ENCODE results near the gene IFT27. TPM values are rescaled to one million over a fixed set of nuclear protein-coding genes. Genes with fewer than 3 reads are reported as not detected.

Gene IFT27
- total RNA-seq, 4 donors from 2014 or later = 5.8 to 22.7 (median 12.9) TPM

DNA sequence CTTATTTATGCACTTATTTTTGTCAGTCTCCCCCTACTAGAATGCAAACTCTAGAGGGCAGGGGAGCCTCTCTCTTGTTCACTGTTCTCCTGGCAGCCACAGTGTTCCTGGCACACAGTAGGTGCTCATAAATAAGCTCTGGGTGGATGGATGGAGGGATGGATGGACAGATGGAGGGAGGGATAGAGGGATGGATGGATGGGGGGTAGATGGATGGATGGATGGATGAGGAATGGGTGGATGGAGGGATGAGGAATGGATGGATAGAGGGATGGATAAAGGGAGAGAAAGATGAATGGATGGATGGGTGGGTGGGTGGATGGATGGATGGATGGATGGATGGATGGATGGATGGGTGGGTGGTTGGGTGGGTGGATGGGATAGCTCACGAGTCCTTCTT is 27.4 kb upstream of the IFT27 start:
- TF ChIP-seq POLR2A (IDR thresholded peaks at IDR 0.05) (no peak), EP300 (IDR thresholded peaks at IDR 0.05; ENCODE audit: low read depth) (no peak), POLR2AphosphoS5 (IDR thresholded peaks at IDR 0.05) (no peak)
- TF ChIP-seq, protein P1, sequence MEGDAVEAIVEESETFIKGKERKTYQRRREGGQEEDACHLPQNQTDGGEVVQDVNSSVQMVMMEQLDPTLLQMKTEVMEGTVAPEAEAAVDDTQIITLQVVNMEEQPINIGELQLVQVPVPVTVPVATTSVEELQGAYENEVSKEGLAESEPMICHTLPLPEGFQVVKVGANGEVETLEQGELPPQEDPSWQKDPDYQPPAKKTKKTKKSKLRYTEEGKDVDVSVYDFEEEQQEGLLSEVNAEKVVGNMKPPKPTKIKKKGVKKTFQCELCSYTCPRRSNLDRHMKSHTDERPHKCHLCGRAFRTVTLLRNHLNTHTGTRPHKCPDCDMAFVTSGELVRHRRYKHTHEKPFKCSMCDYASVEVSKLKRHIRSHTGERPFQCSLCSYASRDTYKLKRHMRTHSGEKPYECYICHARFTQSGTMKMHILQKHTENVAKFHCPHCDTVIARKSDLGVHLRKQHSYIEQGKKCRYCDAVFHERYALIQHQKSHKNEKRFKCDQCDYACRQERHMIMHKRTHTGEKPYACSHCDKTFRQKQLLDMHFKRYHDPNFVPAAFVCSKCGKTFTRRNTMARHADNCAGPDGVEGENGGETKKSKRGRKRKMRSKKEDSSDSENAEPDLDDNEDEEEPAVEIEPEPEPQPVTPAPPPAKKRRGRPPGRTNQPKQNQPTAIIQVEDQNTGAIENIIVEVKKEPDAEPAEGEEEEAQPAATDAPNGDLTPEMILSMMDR (IDR thresholded peaks at IDR 0.05) = no peak
- in situ Hi-C loops (cut with MboI; ENCODE audit: low pct_ligation_motif_present in 1 of 4, low pct_unique_long_range_greater_than_20kb in 1 of 4, low sequenced_read_pairs in 3 of 4) (no loop called here), intact Hi-C loops (cut with DNase I; ENCODE audit: low total_unique reads) (no loop called here)
- no peaks in the 10 kb centered on the region for H3K9me3 ChIP-seq
- H3K27me3 ChIP-seq = peaks cover 11% of the 10 kb centered on the region
- H3K4me1 ChIP-seq = no peaks in the 10 kb centered on the region
- DNase-seq = no peak
- H3K36me3 ChIP-seq = no peaks in the 10 kb centered on the region
- H3K27ac ChIP-seq = no peak overlapping the region
- no peak overlapping the region for H3K4me3 ChIP-seq
- 33% methylated on average over 1 of the region's 1 CpG; no CpG with 5 or more reads in 1 of the 2 donors for WGBS, 2 donors (ENCODE audit: low coverage in 1 of 2)

DNA sequence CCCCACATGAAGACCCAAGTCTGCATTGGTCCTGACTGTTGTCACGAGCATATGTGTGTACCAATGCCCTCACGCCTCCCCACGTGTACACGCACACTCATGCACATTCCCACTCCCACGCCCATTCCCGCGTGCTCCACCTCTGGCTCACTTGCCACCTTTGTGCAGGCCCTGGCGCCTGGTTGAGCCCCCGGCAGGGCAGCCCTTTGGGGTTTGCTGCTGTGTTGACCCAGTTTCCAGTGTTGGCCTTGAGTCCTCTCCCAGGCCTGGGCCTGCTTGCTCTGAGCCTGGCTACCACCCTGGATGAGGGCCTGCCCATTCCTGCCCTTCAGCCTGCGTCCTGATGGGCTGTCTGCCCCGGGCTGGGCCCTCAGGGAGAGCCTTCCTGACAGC is 22.8 kb upstream of the IFT27 start:
- Histone ChIP-seq H3K9me3 (no peaks in the 10 kb centered on the region), H3K36me3 (no peaks in the 10 kb centered on the region), H3K4me1 (no peaks in the 10 kb centered on the region), H3K27ac (no peak overlapping the region), H3K27me3 (no peaks in the 10 kb centered on the region), H3K4me3 (no peak overlapping the region)
- in situ Hi-C loops (cut with MboI; ENCODE audit: low pct_ligation_motif_present in 1 of 4, low pct_unique_long_range_greater_than_20kb in 1 of 4, low sequenced_read_pairs in 3 of 4) = loop anchor here in 1 of 4 donors (25.0 kb wide), 1 partner anchor 414 kb away; the partner anchor contains the start of gene SSTR3
- 77% methylated on average over 11 of the region's 11 CpGs; no CpG with 5 or more reads in 1 of the 2 donors for WGBS, 2 donors (ENCODE audit: low coverage in 1 of 2)
- intact Hi-C loops (cut with DNase I; ENCODE audit: low total_unique reads) = no loop called here
- DNase-seq = no peak
- no peak for TF ChIP-seq POLR2A (IDR thresholded peaks at IDR 0.05)
- no peak for TF ChIP-seq POLR2AphosphoS5 (IDR thresholded peaks at IDR 0.05)
- no peak for TF ChIP-seq EP300 (IDR thresholded peaks at IDR 0.05; ENCODE audit: low read depth)
- TF ChIP-seq, protein P1 (IDR thresholded peaks at IDR 0.05) = no peak

DNA sequence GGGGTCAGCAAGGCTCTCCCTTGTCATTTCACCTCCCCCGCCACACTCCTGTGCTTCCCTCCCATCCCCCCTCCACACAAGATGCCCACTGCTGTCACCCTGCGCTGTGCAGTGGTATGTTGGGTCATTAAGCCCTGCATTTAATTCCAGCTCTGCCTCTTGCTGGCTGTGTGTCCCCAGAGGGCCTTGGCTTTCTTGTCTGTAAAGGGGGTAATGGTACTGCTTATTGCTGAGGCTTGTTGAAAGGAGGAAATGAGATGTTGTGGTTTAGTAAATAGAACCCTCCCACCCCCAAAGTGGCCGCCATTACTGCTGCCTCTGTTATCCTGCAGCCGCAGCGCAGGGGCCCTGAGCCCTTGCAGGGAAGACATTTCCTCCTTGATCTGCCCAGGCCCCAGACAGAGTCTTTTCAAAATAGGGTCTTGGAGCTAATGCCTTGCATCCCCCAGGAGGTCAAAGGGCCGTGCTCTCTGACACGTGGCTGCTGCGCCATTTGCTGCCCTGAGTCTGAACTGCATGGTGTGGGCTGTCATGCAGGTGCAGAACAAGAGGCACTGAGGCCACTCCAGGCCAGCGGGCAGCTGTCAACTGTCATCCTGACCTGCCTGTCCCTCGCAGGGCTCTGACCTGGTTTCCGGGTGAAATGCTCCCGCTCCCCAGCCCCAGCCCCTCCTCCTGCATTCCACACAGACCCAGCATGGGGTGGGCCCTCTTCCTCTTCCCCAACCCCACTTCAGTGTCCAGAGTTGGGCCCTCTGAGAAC is 22.2 kb upstream of the IFT27 start:
- intact Hi-C loops (cut with DNase I; ENCODE audit: low total_unique reads) (no loop called here), in situ Hi-C loops (cut with MboI; ENCODE audit: low pct_ligation_motif_present in 1 of 4, low pct_unique_long_range_greater_than_20kb in 1 of 4, low sequenced_read_pairs in 3 of 4) (loop anchor here in 1 of 4 donors (25.0 kb wide), 1 partner anchor 414 kb away; the partner anchor contains the start of gene SSTR3)
- H3K4me3 ChIP-seq = no peak overlapping the region
- H3K27me3 ChIP-seq = peaks cover 2% of the 10 kb centered on the region
- no peaks in the 10 kb centered on the region for H3K36me3 ChIP-seq
- no peak overlapping the region for H3K27ac ChIP-seq
- no peaks in the 10 kb centered on the region for H3K4me1 ChIP-seq
- no peak for DNase-seq
- no peaks in the 10 kb centered on the region for H3K9me3 ChIP-seq
- WGBS, 2 donors (ENCODE audit: low coverage in 1 of 2) = 78% methylated on average over 12 of the region's 12 CpGs; no CpG with 5 or more reads in 1 of the 2 donors
- TF ChIP-seq POLR2AphosphoS5 (IDR thresholded peaks at IDR 0.05) (no peak), POLR2A (IDR thresholded peaks at IDR 0.05) (no peak), EP300 (IDR thresholded peaks at IDR 0.05; ENCODE audit: low read depth) (no peak)
- TF ChIP-seq, protein P1 (IDR thresholded peaks at IDR 0.05) = no peak

DNA sequence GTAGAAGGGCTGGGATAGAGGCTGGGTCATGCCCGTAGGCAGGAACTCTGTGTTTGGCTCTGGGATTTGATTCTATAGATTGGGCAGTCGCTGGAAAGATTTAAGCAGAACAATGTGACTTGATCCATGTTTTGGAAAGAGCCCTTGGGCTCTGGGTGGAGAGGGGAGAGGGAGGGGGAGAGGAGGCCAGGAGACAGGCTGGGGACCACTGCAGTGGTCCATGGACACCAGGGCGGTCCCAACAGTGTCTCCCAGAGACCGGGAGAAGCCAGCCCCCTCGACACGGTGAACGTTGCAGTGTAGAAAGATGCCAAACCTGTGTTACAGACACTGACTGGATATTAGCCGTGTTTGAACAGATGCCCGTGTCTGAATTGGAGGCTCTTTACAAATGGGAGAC is 21.5 kb upstream of the IFT27 start:
- H3K36me3 ChIP-seq = no peaks in the 10 kb centered on the region
- H3K9me3 ChIP-seq = no peaks in the 10 kb centered on the region
- no peak overlapping the region for H3K4me3 ChIP-seq
- no peak overlapping the region for H3K27ac ChIP-seq
- in situ Hi-C loops (cut with MboI; ENCODE audit: low pct_ligation_motif_present in 1 of 4, low pct_unique_long_range_greater_than_20kb in 1 of 4, low sequenced_read_pairs in 3 of 4) = loop anchor here in 1 of 4 donors (25.0 kb wide), 1 partner anchor 415 kb away; the partner anchor contains the start of gene SSTR3
- H3K4me1 ChIP-seq = no peaks in the 10 kb centered on the region
- intact Hi-C loops (cut with DNase I; ENCODE audit: low total_unique reads) = no loop called here
- no peak for DNase-seq
- H3K27me3 ChIP-seq = peaks cover 6% of the 10 kb centered on the region
- 73 to 82% methylated on average over 2 to 9 of the region's 9 CpGs for WGBS, 2 donors (ENCODE audit: low coverage in 1 of 2)
- TF ChIP-seq POLR2AphosphoS5 (IDR thresholded peaks at IDR 0.05) (no peak), EP300 (IDR thresholded peaks at IDR 0.05; ENCODE audit: low read depth) (no peak), POLR2A (IDR thresholded peaks at IDR 0.05) (no peak)
- TF ChIP-seq, protein P1 (IDR thresholded peaks at IDR 0.05) = no peak

Measured in transverse colon (tissue), 4 donors.